ENCODE results near the gene SETD4. TPM values are rescaled to one million over a fixed set of nuclear protein-coding genes. Genes with fewer than 3 reads are reported as not detected.

Gene SETD4
- total and polyA plus RNA-seq, 2 donors (not counting 3 experiments of a cell fraction or from before 2014, with no cell fraction given): 13.0 to 25.1 TPM

GRCh38 chr21:36077758-36078157 is 17.4 kb upstream of the SETD4 start:
- Histone ChIP-seq H3K4me2 (ENCODE audit: insufficient read depth, low read length) (no peak overlapping the region), H3K79me2 (ENCODE audit: control insufficient read depth, insufficient read depth, low read length) (no peaks in the 10 kb centered on the region), H3K27me3 (ENCODE audit: control insufficient read depth in 2 of 2, insufficient read depth in 2 of 2, low read length in 2 of 2) (peaks cover 4 to 12% of the 10 kb centered on the region in 2 experiments), H2AFZ (ENCODE audit: low read depth, low read length) (no peak overlapping the region), H3K9me1 (replicated peaks; ENCODE audit: control insufficient read depth, extremely low read depth, insufficient read depth, low read length) (no peaks in the 10 kb centered on the region), H3K36me3 (ENCODE audit: control insufficient read depth in 2 of 2, extremely low read depth in 1 of 2, insufficient read depth in 2 of 2, low read length in 2 of 2) (no peaks in the 10 kb centered on the region), H3K4me3 (replicated peaks in 1 of 3; ENCODE audit: insufficient read depth in 1 of 3, low read depth in 1 of 3, low read length in 3 of 3) (no peak overlapping the region), H3K27ac (ENCODE audit: insufficient read depth, low read depth, low read length) (no peak overlapping the region), H3K9me3 (replicated peaks; ENCODE audit: control insufficient read depth, insufficient read depth, low read length) (no peaks in the 10 kb centered on the region), H4K20me1 (replicated peaks; ENCODE audit: control insufficient read depth, extremely low read depth, insufficient read depth, low read length) (no peaks in the 10 kb centered on the region), H3K9ac (replicated peaks; ENCODE audit: extremely low read depth, insufficient read depth, low read length) (no peak overlapping the region), H3K4me1 (ENCODE audit: control insufficient read depth, extremely low read depth, insufficient read depth, low read length) (no peaks in the 10 kb centered on the region)
- dilution Hi-C loops (cut with MboI; ENCODE audit: extremely low pct_ligation_motif_present, low sequenced_read_pairs) (no loop called here), intact Hi-C loops (cut with micrococcal nuclease) (no loop called here)
- ChIA-PET POLR2A (no interaction called here), CTCF (interaction anchor here (0.6 to 2.7 kb wide), 2 partner anchors 10 to 249 kb away, joined by 3 to 7 read pairs; no protein-coding TSS in a partner anchor)
- no peak for FAIRE-seq
- no peak for DNase-seq (ENCODE audit: low read depth, low spot score)
- no TSS peak for BruUV-seq (replicated peaks)
- TF ChIP-seq CTCF (IDR thresholded peaks at IDR 0.05; ENCODE audit: extremely low read depth in 1 of 2, insufficient read depth in 1 of 2, low read depth in 1 of 2, low read length in 2 of 2) (no peak), GATA2 (IDR thresholded peaks at IDR 0.05; ENCODE audit: insufficient read depth, insufficient read length, low read depth, low read length) (no peak), FOS (IDR thresholded peaks at IDR 0.05; ENCODE audit: borderline replicate concordance, insufficient read depth, low read length) (no peak)

DNA sequence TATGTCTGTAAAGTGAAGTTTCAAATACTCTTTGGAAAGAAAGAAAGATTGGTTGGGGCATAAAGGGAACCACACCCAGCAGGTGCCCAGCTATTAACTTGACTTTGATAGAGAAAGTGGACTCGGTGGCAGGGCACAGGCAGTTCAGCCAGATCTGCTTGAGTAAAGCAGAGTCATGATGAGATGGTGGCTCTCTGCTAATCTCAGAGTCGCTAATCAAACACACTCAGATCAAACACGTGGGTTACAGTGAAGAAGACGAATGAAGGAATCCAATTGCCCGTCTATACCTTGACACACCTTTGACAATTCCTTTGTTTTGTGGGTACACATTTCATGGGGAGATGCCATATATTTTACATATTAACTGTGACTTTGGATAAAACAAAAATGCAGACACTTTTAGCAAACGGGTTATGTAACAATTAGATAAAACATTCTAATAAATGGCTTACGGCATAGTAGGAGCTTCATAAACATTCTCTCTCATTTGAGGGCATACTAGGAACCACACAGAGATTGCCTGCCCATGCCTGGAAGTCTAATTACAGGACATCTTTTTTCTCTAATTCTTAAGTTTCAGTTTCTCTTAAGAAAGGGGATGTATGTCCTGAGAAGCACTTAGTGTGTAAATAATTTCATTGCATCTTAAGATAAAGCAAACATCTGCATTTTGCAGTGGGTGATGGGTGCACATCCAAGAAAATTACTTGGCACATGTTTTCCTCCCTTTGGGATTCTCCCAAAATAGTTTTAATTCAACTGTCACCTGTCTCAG is 16.7 kb upstream of the SETD4 start:
- Histone ChIP-seq H3K9me1 (replicated peaks; ENCODE audit: control insufficient read depth, extremely low read depth, insufficient read depth, low read length) (no peaks in the 10 kb centered on the region), H3K27me3 (ENCODE audit: control insufficient read depth in 2 of 2, insufficient read depth in 2 of 2, low read length in 2 of 2) (peaks cover 3 to 9% of the 10 kb centered on the region in 2 experiments), H3K36me3 (ENCODE audit: control insufficient read depth in 2 of 2, extremely low read depth in 1 of 2, insufficient read depth in 2 of 2, low read length in 2 of 2) (peaks cover 0 to 2% of the 10 kb centered on the region in 2 experiments), H3K4me1 (ENCODE audit: control insufficient read depth, extremely low read depth, insufficient read depth, low read length) (no peaks in the 10 kb centered on the region), H3K79me2 (ENCODE audit: control insufficient read depth, insufficient read depth, low read length) (no peaks in the 10 kb centered on the region), H3K27ac (ENCODE audit: insufficient read depth, low read depth, low read length) (no peak overlapping the region), H4K20me1 (replicated peaks; ENCODE audit: control insufficient read depth, extremely low read depth, insufficient read depth, low read length) (no peaks in the 10 kb centered on the region), H3K4me3 (replicated peaks in 1 of 3; ENCODE audit: insufficient read depth in 1 of 3, low read depth in 1 of 3, low read length in 3 of 3) (no peak overlapping the region), H3K9me3 (replicated peaks; ENCODE audit: control insufficient read depth, insufficient read depth, low read length) (no peaks in the 10 kb centered on the region), H3K4me2 (ENCODE audit: insufficient read depth, low read length) (no peak overlapping the region), H3K9ac (replicated peaks; ENCODE audit: extremely low read depth, insufficient read depth, low read length) (no peak overlapping the region), H2AFZ (ENCODE audit: low read depth, low read length) (no peak overlapping the region)
- ChIA-PET POLR2A (interaction anchor here (0.7 kb wide), 1 partner anchor 36 kb away, joined by 3 read pairs; no protein-coding TSS in a partner anchor), CTCF (interaction anchor here (0.7 to 2.7 kb wide), 4 partner anchors 10 to 49 kb away, joined by 3 to 7 read pairs (median 4); no protein-coding TSS in a partner anchor)
- no peak for TF ChIP-seq POLR2A (IDR thresholded peaks at IDR 0.05; ENCODE audit: low read depth, low read length)
- no peak for TF ChIP-seq JUN (IDR thresholded peaks at IDR 0.05; ENCODE audit: borderline replicate concordance, insufficient read depth, insufficient read length, low read depth)
- TF ChIP-seq POLR2AphosphoS5 (IDR thresholded peaks at IDR 0.05; ENCODE audit: insufficient read depth, low read depth, low read length): no peak
- no peak for TF ChIP-seq CTCF (IDR thresholded peaks at IDR 0.05; ENCODE audit: extremely low read depth in 1 of 2, insufficient read depth in 1 of 2, low read depth in 1 of 2, low read length in 2 of 2)
- no peak for TF ChIP-seq GATA2 (IDR thresholded peaks at IDR 0.05; ENCODE audit: insufficient read depth, insufficient read length, low read depth, low read length)
- TF ChIP-seq MYC (IDR thresholded peaks at IDR 0.05; ENCODE audit: low read depth, low read length): no peak
- no peak for TF ChIP-seq FOS (IDR thresholded peaks at IDR 0.05; ENCODE audit: borderline replicate concordance, insufficient read depth, low read length)
- no peak for TF ChIP-seq MAX (IDR thresholded peaks at IDR 0.05; ENCODE audit: insufficient read depth, insufficient read length)
- TF ChIP-seq EZH2 (IDR thresholded peaks at IDR 0.05; ENCODE audit: borderline replicate concordance, low read depth, low read length, severe bottlenecking): no peak
- FAIRE-seq (no peak), DNase-seq (ENCODE audit: low read depth, low spot score) (no peak)
- intact Hi-C loops (cut with micrococcal nuclease) (no loop called here), dilution Hi-C loops (cut with MboI; ENCODE audit: extremely low pct_ligation_motif_present, low sequenced_read_pairs) (no loop called here)
- BruUV-seq (replicated peaks): no TSS peak

All from endothelial cell of umbilical vein (primary cell).